ENCODE results near the gene ATP1A1. TPM values are rescaled to one million over a fixed set of nuclear protein-coding genes. Genes with fewer than 3 reads are reported as not detected.

Gene ATP1A1
- total RNA-seq, 1 experiment from 2014 or later = 286 TPM

- TF ChIP-seq ZNF532 (CRISPR knock-in tag; IDR thresholded peaks at IDR 0.05; ENCODE audit: borderline replicate concordance) (no peak), E2F4 (CRISPR knock-in tag; IDR thresholded peaks at IDR 0.05; ENCODE audit: borderline replicate concordance, low read depth) (no peak), MLX (CRISPR knock-in tag; IDR thresholded peaks at IDR 0.05) (no peak), ZNF671 (CRISPR knock-in tag; IDR thresholded peaks at IDR 0.05) (no peak), USF1 (CRISPR knock-in tag; IDR thresholded peaks at IDR 0.05) (no peak)
Observed at GRCh38 chr1:116370181-116370580, 2.9 kb upstream of the ATP1A1 start (continued).

- CTCF ChIA-PET = interaction anchor here (1.2 to 2.4 kb wide), 4 partner anchors 25 to 233 kb away, joined by 4 to 13 read pairs (median 6); no protein-coding TSS in a partner anchor
- Mint-ChIP-seq H3K4me3 (peak overlapping the region; percentile 84), H3K27ac (no peak overlapping the region), H3K36me3 (no peaks in the 10 kb centered on the region), H3K9me3 (no peaks in the 10 kb centered on the region), H3K27me3 (ENCODE audit: low read depth) (peaks cover 21% of the 10 kb centered on the region), H3K4me1 (peaks cover 38% of the 10 kb centered on the region)
- POLR2A ChIA-PET = no interaction called here
- DNase-seq (ENCODE audit: low spot score) (no peak), ATAC-seq (no peak)
- TF ChIP-seq OVOL2 (CRISPR knock-in tag; IDR thresholded peaks at IDR 0.05; ENCODE audit: borderline replicate concordance) (no peak), ZNF317 (CRISPR knock-in tag; IDR thresholded peaks at IDR 0.05; ENCODE audit: borderline replicate concordance, low read depth) (no peak), ARID4B (CRISPR knock-in tag; IDR thresholded peaks at IDR 0.05; ENCODE audit: borderline replicate concordance) (no peak), NR1H2 (CRISPR knock-in tag; IDR thresholded peaks at IDR 0.05) (no peak), CBFB (CRISPR knock-in tag; IDR thresholded peaks at IDR 0.05; ENCODE audit: low read depth) (no peak), IRF1 (CRISPR knock-in tag; IDR thresholded peaks at IDR 0.05) (no peak), ZNF396 (CRISPR knock-in tag; IDR thresholded peaks at IDR 0.05; ENCODE audit: borderline replicate concordance) (no peak), NFE2L1 (CRISPR knock-in tag; IDR thresholded peaks at IDR 0.05) (no peak), FOXP1 (CRISPR knock-in tag; IDR thresholded peaks at IDR 0.05; ENCODE audit: borderline replicate concordance) (no peak), ZNF671 (CRISPR knock-in tag; IDR thresholded peaks at IDR 0.05) (no peak), ZNF423 (CRISPR knock-in tag; IDR thresholded peaks at IDR 0.05) (no peak), GTF2I (CRISPR knock-in tag; conservative IDR thresholded peaks at IDR 0.05) (no peak), FOXK1 (CRISPR knock-in tag; IDR thresholded peaks at IDR 0.05) (no peak), ATF2 (CRISPR knock-in tag; IDR thresholded peaks at IDR 0.05; ENCODE audit: borderline replicate concordance, low read depth) (no peak), ELF4 (CRISPR knock-in tag; IDR thresholded peaks at IDR 0.05; ENCODE audit: low read depth) (no peak)
Observed at GRCh38 chr1:116371752-116372151, 1.3 kb upstream of the ATP1A1 start.
